A673 (cell line): ENCODE measurements around the gene PUS10. TPM values are rescaled to one million over a fixed set of nuclear protein-coding genes. Genes with fewer than 3 reads are reported as not detected.
"Not testable (repeated sequence)": the region's sequence is repeated elsewhere in the genome, so short reads cannot be mapped to it uniquely, and the experiment has no call there.

Experiments
- BruUV-seq: library from RNA; stranded (reverse); fragments of 400-500 nt; replicated peaks from 2 replicates; lab custom pipeline; 2021; lab: Mats Ljungman, UMichigan
- CTCF ChIA-PET: fragments of 300-600 bp; sonication (Branson Sonifier 250); formaldehyde crosslinking; loops from one replicate; lab custom pipeline; 2022; ENCODE audit warnings: antibody characterized with exemption; lab: Charles Lee
- POLR2A ChIA-PET: fragments of 300-600 bp; sonication (Branson Sonifier 250); formaldehyde crosslinking; loops from one replicate; lab custom pipeline; 2022; ENCODE audit warnings: antibody characterized with exemption; ENCODE audit not compliant: low non-redundant PET; lab: Charles Lee
- DNase-seq: peaks from one replicate; pipeline ENCODE4 v3.0.0-alpha.2; 2015; ENCODE audit warnings: low spot score
- H3K27ac ChIP-seq: fragments of 200-600 bp; sonication (generic); 2 replicates; pipeline ENCODE4 v1.5.1; 2016; ENCODE audit warnings: mixed run types, low read depth, mild to moderate bottlenecking, mixed read lengths, antibody characterized with exemption, low read length; ENCODE audit not compliant: poor library complexity, severe bottlenecking
- H3K27me3 ChIP-seq: fragments of 200-600 bp; sonication (generic); replicated peaks from 2 replicates; pipeline ENCODE4 v1.6.1; 2017; ENCODE audit warnings: mixed run types, low read depth, mild to moderate bottlenecking, mixed read lengths, antibody characterized with exemption, low read length; ENCODE audit not compliant: insufficient read depth, poor library complexity
- H3K36me3 ChIP-seq: fragments of 200-600 bp; sonication (generic); 2 replicates; pipeline ENCODE4 v1.6.1; 2016; ENCODE audit warnings: mixed run types, mild to moderate bottlenecking, mixed read lengths, antibody characterized with exemption, low read length; ENCODE audit not compliant: insufficient read depth, poor library complexity, severe bottlenecking
- H3K4me1 ChIP-seq: fragments of 200-600 bp; sonication (generic); 2 replicates; pipeline ENCODE4 v1.6.1; 2017; ENCODE audit warnings: mixed run types, mild to moderate bottlenecking, mixed read lengths, antibody characterized with exemption, low read length; ENCODE audit not compliant: insufficient read depth, poor library complexity, severe bottlenecking
- H3K4me3 ChIP-seq: fragments of 200-600 bp; sonication (generic); 2 replicates; pipeline ENCODE4 v1.5.1; 2016; ENCODE audit warnings: low read depth, mixed run types, mild to moderate bottlenecking, mixed read lengths, low read length; ENCODE audit not compliant: poor library complexity, severe bottlenecking
- H3K9me3 ChIP-seq: fragments of 200-600 bp; sonication (generic); 2 replicates; pipeline ENCODE4 v1.6.1; 2016; ENCODE audit warnings: mixed run types, low read depth, mild to moderate bottlenecking, mixed read lengths, antibody characterized with exemption, low read length; ENCODE audit not compliant: poor library complexity, severe bottlenecking
- CTCF ChIP-seq: fragments of 300-800, 200-600 bp; sonication (generic); conservative IDR thresholded peaks from 2 replicates; pipeline ENCODE4 v1.5.1; 2017; ENCODE audit warnings: low read depth, mild to moderate bottlenecking, antibody characterized with exemption, low read length, moderate library complexity, mixed read lengths
- EZH2 ChIP-seq: fragments of 200-600 bp; sonication (generic); IDR thresholded peaks from 2 replicates; pipeline ENCODE4 v1.6.1; 2017; ENCODE audit warnings: borderline replicate concordance, low read depth, mild to moderate bottlenecking, mixed read lengths, antibody characterized with exemption, low read length; ENCODE audit not compliant: poor library complexity, severe bottlenecking
- intact Hi-C: fragments of 100-400 bp; cut with micrococcal nuclease; formaldehyde crosslinking; loops from one replicate; pipeline ENCODE4 v1.10.0; 2022; ENCODE audit not compliant: unreplicated experiment
- total RNA-seq: library from RNA; stranded (reverse); gene quantifications from 2 replicates; pipeline ENCODE4 v1.2.3, GENCODE V29; 2021

The PUS10 gene
- total RNA-seq, 1 experiment from 2014 or later, result 4.2 TPM

GRCh38 chr2:61042807-61043206, 24.8 kb upstream of the PUS10 start:
- TF ChIP-seq EZH2, result no peak
- no peak for TF ChIP-seq CTCF
- Histone ChIP-seq H3K4me1 (peaks cover 16% of the 10 kb centered on the region), H3K4me3 (no peak overlapping the region), H3K36me3 (peaks cover 11% of the 10 kb centered on the region), H3K9me3 (no peaks in the 10 kb centered on the region), H3K27ac (no peak overlapping the region), H3K27me3 (no peaks in the 10 kb centered on the region)
- intact Hi-C loops, result no loop called here
- BruUV-seq, result no TSS peak
- CTCF ChIA-PET, result no interaction called here
- POLR2A ChIA-PET, result interaction anchor here (0.6 kb wide), 1 partner anchor 262 kb away, joined by 24 read pairs; no protein-coding TSS in a partner anchor
- no peak for DNase-seq

GRCh38 chr2:61036643-61037042, 18.6 kb upstream of the PUS10 start:
- peaks cover 24% of the 10 kb centered on the region for H3K36me3 ChIP-seq
- intact Hi-C loops, POLR2A ChIA-PET, H3K27ac ChIP-seq, H3K27me3 ChIP-seq, H3K4me1 ChIP-seq, H3K9me3 ChIP-seq, DNase-seq, BruUV-seq, H3K4me3 ChIP-seq, CTCF ChIA-PET: not testable (repeated sequence)

- not testable (repeated sequence) for H3K4me3 ChIP-seq
- POLR2A ChIA-PET, result interaction anchor here (0.6 kb wide), 1 partner anchor 35 kb away, joined by 3 read pairs; no protein-coding TSS in a partner anchor
These were observed 16.5 kb upstream of the PUS10 start for GRCh38 chr2:61034592-61034991.

GRCh38 chr2:61029533-61029932, 11.5 kb upstream of the PUS10 start:
- ChIA-PET CTCF (no interaction called here), POLR2A (no interaction called here)
- H3K4me3 ChIP-seq, result no peak overlapping the region
- DNase-seq, result no peak
- TF ChIP-seq CTCF, result no peak
- no peak for TF ChIP-seq EZH2
- peaks cover 22% of the 10 kb centered on the region for H3K36me3 ChIP-seq
- no TSS peak for BruUV-seq
- H3K27ac ChIP-seq, result no peak overlapping the region
- no peaks in the 10 kb centered on the region for H3K27me3 ChIP-seq
- intact Hi-C loops, result no loop called here
- no peaks in the 10 kb centered on the region for H3K9me3 ChIP-seq
- no peaks in the 10 kb centered on the region for H3K4me1 ChIP-seq

More at GRCh38 chr2:61034592-61034991, 16.5 kb upstream of the PUS10 start:
- CTCF ChIA-PET, H3K9me3 ChIP-seq, BruUV-seq, DNase-seq, intact Hi-C loops, H3K27me3 ChIP-seq, H3K4me1 ChIP-seq, H3K27ac ChIP-seq: not testable (repeated sequence)
- peaks cover 29% of the 10 kb centered on the region for H3K36me3 ChIP-seq
